SU-DHL-6 (cell line): ENCODE results near the gene ORC6.

Experiments used
- CTCF ChIP-seq: fragments of 200-600 bp; sonication (generic); IDR thresholded peaks from one replicate; pipeline ENCODE4 v1.5.1; 2017; ENCODE audit warnings: antibody characterized with exemption, mild to moderate bottlenecking, low read length, moderate library complexity; ENCODE audit not compliant: insufficient read depth, poor library complexity, severe bottlenecking
- EZH2phosphoT487 ChIP-seq: fragments of 200-600 bp; sonication (generic), shearing (Covaris generic); conservative IDR thresholded peaks from 2 replicates; pipeline ENCODE4 v1.6.1; 2018; ENCODE audit warnings: mild to moderate bottlenecking, antibody characterized with exemption, low read length, moderate library complexity, mixed read lengths

- TF ChIP-seq CTCF (no peak), EZH2phosphoT487 (no peak)
These were observed 42.5 kb downstream of the ORC6 start for GRCh38 chr16:46731691-46732555.
